K562 (cell line): ENCODE measurements around the gene SLC1A2. TPM values are rescaled to one million over a fixed set of nuclear protein-coding genes. Genes with fewer than 3 reads are reported as not detected.

Experiments
- ATAC-seq: fragments of 200-7000 bp; cut with Tn5 transposase; 3 replicates; pipeline ENCODE4 v1.9.1; 2020; ENCODE audit warnings: moderate library complexity
- BruUV-seq: library from RNA; stranded (reverse); fragments of 400-500 nt; replicated peaks from 2 replicates; lab custom pipeline; 2021; lab: Mats Ljungman, UMichigan
- CTCF ChIA-PET: fragments of 300-600 bp; formaldehyde crosslinking; extraction: SDS; loops from one replicate; lab custom pipeline; 2021; ENCODE audit warnings: low intra/inter-chr PET ratio; lab: Yijun Ruan, JAX
- POLR2A ChIA-PET: fragments of 300-600, 350-650 bp; sonication (Branson Sonifier 250); formaldehyde crosslinking; extraction: SDS; loops from one replicate; lab custom pipeline; 2021; ENCODE audit warnings: antibody characterized with exemption, inconsistent platforms; lab: Yijun Ruan, JAX
- DNase-seq, 4 experiments: peaks; one replicate each; pipeline versions ENCODE4 v3.0.0 to v3.0.0-alpha.2; 2011 to 2018; ENCODE audit warnings: low spot score in 3 of 4, mixed read lengths in 3 of 4; ENCODE audit errors: extremely low read depth in 1 of 4
- FAIRE-seq: peaks from 2 replicates; lab custom pipeline; 2011; peaks lifted over from hg19 to GRCh38; lab: Jason Lieb, UNC
- H2AFZ ChIP-seq: 2 replicates; pipeline ENCODE4 v1.6.0; 2011; ENCODE audit warnings: low read depth, low read length, control low read depth, inconsistent platforms
- H3K27ac ChIP-seq: fragments of 200-600 bp; 3 replicates; pipeline ENCODE4 v1.8.0; 2011; ENCODE audit warnings: low read depth, mild to moderate bottlenecking, control low read depth, inconsistent platforms, low read length, moderate library complexity, mixed read lengths; ENCODE audit errors: extremely low read depth
- H3K27me3 ChIP-seq, 2 experiments: fragments of 300-600 bp in 1 of 2; 2 replicates in 1 of 2; 3 replicates in 1 of 2; pipeline versions ENCODE4 v1.6.0 to v1.8.0; 2011; ENCODE audit warnings: inconsistent platforms in 2 of 2, low read length in 2 of 2, mild to moderate bottlenecking in 1 of 2, mixed read lengths in 1 of 2, moderate library complexity in 1 of 2; ENCODE audit not compliant: control insufficient read depth in 2 of 2, insufficient read depth in 2 of 2
- H3K36me3 ChIP-seq: fragments of 300-600 bp; 3 replicates; pipeline ENCODE4 v1.8.0; 2011; ENCODE audit warnings: mild to moderate bottlenecking, low read length, inconsistent platforms; ENCODE audit not compliant: control insufficient read depth, insufficient read depth
- H3K4me1 ChIP-seq, 2 experiments: fragments of 200-600 bp in 1 of 2; replicated peaks in 1 of 2; 2 replicates in 1 of 2; 3 replicates in 1 of 2; pipeline versions ENCODE4 v1.5.1 to v1.8.0; 2011; ENCODE audit warnings: inconsistent platforms in 2 of 2, low read length in 2 of 2, mild to moderate bottlenecking in 1 of 2, mixed read lengths in 1 of 2, moderate library complexity in 1 of 2; ENCODE audit not compliant: control insufficient read depth in 2 of 2, insufficient read depth in 2 of 2
- H3K4me2 ChIP-seq: 2 replicates; pipeline ENCODE4 v1.6.1; 2011; ENCODE audit warnings: low read length, control low read depth, inconsistent platforms, mixed read lengths; ENCODE audit not compliant: insufficient read depth
- H3K4me3 ChIP-seq: fragments of 200-600 bp; sonication (generic), shearing (Covaris generic); 2 replicates; pipeline ENCODE4 v1.5.1; 2016; ENCODE audit warnings: control low read depth, inconsistent platforms
- H3K79me2 ChIP-seq: fragments of 200-600 bp; 3 replicates; pipeline ENCODE4 v1.8.0; 2011; ENCODE audit warnings: low read length, inconsistent platforms; ENCODE audit not compliant: control insufficient read depth, insufficient read depth
- H3K9ac ChIP-seq, 2 experiments: 2 replicates each; pipeline versions ENCODE4 v1.6.0 to v1.6.1; 2011; ENCODE audit warnings: low read depth in 2 of 2, low read length in 2 of 2, control low read depth in 1 of 2, inconsistent platforms in 1 of 2, mild to moderate bottlenecking in 1 of 2, mixed read lengths in 1 of 2; ENCODE audit not compliant: insufficient read depth in 1 of 2
- H3K9me1 ChIP-seq: one replicate; pipeline ENCODE4 v1.6.0; 2011; ENCODE audit warnings: inconsistent platforms, mild to moderate bottlenecking, low read length, moderate library complexity; ENCODE audit not compliant: control insufficient read depth, insufficient read depth
- H3K9me3 ChIP-seq: replicated peaks from 2 replicates; pipeline ENCODE4 v1.5.1; 2011; ENCODE audit warnings: low read depth, low read length, inconsistent platforms; ENCODE audit not compliant: control insufficient read depth, insufficient read depth
- H4K20me1 ChIP-seq: replicated peaks from 2 replicates; pipeline ENCODE4 v1.6.1; 2011; ENCODE audit warnings: low read length, inconsistent platforms, mixed read lengths; ENCODE audit not compliant: control insufficient read depth, insufficient read depth
- ELK1 ChIP-seq: sonication (generic); formaldehyde crosslinking; IDR thresholded peaks from 2 replicates; pipeline ENCODE4 v1.8.1; 2022; ENCODE audit warnings: missing genetic modification reagents
- HDAC2 ChIP-seq: fragments of 450-650 bp; IDR thresholded peaks from 2 replicates; pipeline ENCODE4 v1.6.1; 2016; ENCODE audit warnings: mild to moderate bottlenecking
- PML ChIP-seq: IDR thresholded peaks from 2 replicates; pipeline ENCODE4 v1.6.1; 2012; ENCODE audit warnings: low read length, inconsistent platforms
- RERE ChIP-seq: sonication (generic); formaldehyde crosslinking; IDR thresholded peaks from 2 replicates; pipeline ENCODE4 v1.8.0; 2023; ENCODE audit warnings: missing genetic modification reagents, mild to moderate bottlenecking, borderline replicate concordance
- SMARCA4 ChIP-seq: fragments of 450-650 bp; IDR thresholded peaks from 2 replicates; pipeline ENCODE4 v1.6.1; 2016
- TEAD2 ChIP-seq: fragments of 450-650 bp; IDR thresholded peaks from 2 replicates; pipeline ENCODE4 v1.6.1; 2016; ENCODE audit warnings: missing genetic modification characterization, control low read depth, missing compliant biosample characterization
- ZC3H4 ChIP-seq: sonication (generic); formaldehyde crosslinking; IDR thresholded peaks from 2 replicates; pipeline ENCODE4 v1.9.0; 2021; ENCODE audit warnings: missing genetic modification reagents, borderline replicate concordance
- ZMIZ1 ChIP-seq, 2 experiments: fragments of 150-350 bp in 1 of 2; IDR thresholded peaks; 2 replicates each; pipeline ENCODE4 v1.6.1; 2012 to 2016; ENCODE audit warnings: low read depth in 2 of 2, low read length in 2 of 2, mild to moderate bottlenecking in 1 of 2, moderate library complexity in 1 of 2
- ZNF134 ChIP-seq: fragments of 250-450 bp; sonication (Bioruptor Pico); conservative IDR thresholded peaks from 2 replicates; pipeline ENCODE4 v1.4.0; 2020
- WGBS: fragments of 100-300 bp; shearing (Covaris generic); methylation state at CpG from one replicate; pipeline ENCODE4 v1.1.6; 2016; ENCODE audit warnings: low coverage, mixed read lengths; ENCODE audit not compliant: insufficient coverage; ENCODE audit errors: missing lambda C conversion rate; 5-methylcytosine and 5-hydroxymethylcytosine counted together
- in situ Hi-C: fragments of 300-500 bp; cut with MboI; formaldehyde crosslinking; loops from 4 replicates; pipeline ENCODE4 v1.15.0; 2018; ENCODE audit warnings: inconsistent platforms, mixed read lengths
- intact Hi-C: fragments of 100-400 bp; cut with micrococcal nuclease; formaldehyde crosslinking; loops from 2 replicates; pipeline ENCODE4 v1.14.2; 2022
- polyA plus RNA-seq, 8 experiments: library from polyadenylated mRNA; depleted of rRNA in 4 of 8; stranded (reverse) in 5 of 8; unstranded in 3 of 8; fragments of >200 nt; fragmentation: Nextera tagmentation in 2 of 8; fragmentation: Illumina TruSeq in 1 of 8; extraction: Ambion mirVana in 2 of 8; extraction: Trizol in 1 of 8; gene quantifications; 2 replicates each; pipeline versions ENCODE4 v1.2.1 to v1.2.3, GENCODE V29; 2011 to 2014; ENCODE audit warnings: inconsistent platforms in 1 of 8, missing spikeins in 1 of 8
- total RNA-seq, 7 experiments: library from RNA; depleted of rRNA in 6 of 7; stranded (reverse); fragments of >200 nt in 6 of 7; fragmentation: Illumina TruSeq in 2 of 7; extraction: Trizol in 2 of 7; gene quantifications; 2 replicates each; pipeline versions ENCODE4 v1.2.1 to v1.2.3, GENCODE V29; 2011 to 2021; ENCODE audit warnings: low replicate concordance in 1 of 7
- TF ChIP-seq, protein P1 (sequence below): fragments of 450-650 bp; formaldehyde crosslinking; IDR thresholded peaks from 2 replicates; pipeline ENCODE4 v1.4.0; 2020; ENCODE audit warnings: mild to moderate bottlenecking, moderate library complexity

SLC1A2 gene
- total and polyA plus RNA-seq, 9 of the 15 experiments (the other 6 are each of a cell fraction or from before 2014, with no cell fraction given), result 0.03 to 0.07 (median 0.04) TPM; not detected in 5

- intact Hi-C loops, result no loop called here
- CTCF ChIA-PET, result no interaction called here
- WGBS, result 0% methylated on average over 1 of the region's 1 CpG
- BruUV-seq, result no TSS peak
- Histone ChIP-seq H3K9me3 (no peaks in the 10 kb centered on the region), H3K4me1 (no peaks in the 10 kb centered on the region), H4K20me1 (no peaks in the 10 kb centered on the region; the same call in 1 of the 2 replicates), H3K79me2 (no peaks in the 10 kb centered on the region), H3K9ac (no peak overlapping the region), H3K36me3 (no peaks in the 10 kb centered on the region), H3K27ac (no peak overlapping the region), H3K9me1 (no peaks in the 10 kb centered on the region), H3K27me3 (peaks cover 5 to 10% of the 10 kb centered on the region in 2 experiments; a peak in 1 of 5 replicates), H3K4me3 (no peak overlapping the region), H3K4me2 (no peak overlapping the region), H2AFZ (no peak overlapping the region)
- FAIRE-seq (no peak), DNase-seq (no peak), ATAC-seq (no peak)
- in situ Hi-C loops, result no loop called here
- TF ChIP-seq PML (no peak), ZNF134 (CRISPR knock-in tag) (no peak), RERE (CRISPR knock-in tag) (no peak), HDAC2 (no peak), TEAD2 (tag) (no peak), SMARCA4 (no peak), ZMIZ1 (IDR thresholded peaks at IDR 0.05; ENCODE audit: low read depth in 2 of 2, low read length in 2 of 2) (no peak), ZC3H4 (no peak), ELK1 (CRISPR knock-in tag) (no peak)
- TF ChIP-seq, protein P1, sequence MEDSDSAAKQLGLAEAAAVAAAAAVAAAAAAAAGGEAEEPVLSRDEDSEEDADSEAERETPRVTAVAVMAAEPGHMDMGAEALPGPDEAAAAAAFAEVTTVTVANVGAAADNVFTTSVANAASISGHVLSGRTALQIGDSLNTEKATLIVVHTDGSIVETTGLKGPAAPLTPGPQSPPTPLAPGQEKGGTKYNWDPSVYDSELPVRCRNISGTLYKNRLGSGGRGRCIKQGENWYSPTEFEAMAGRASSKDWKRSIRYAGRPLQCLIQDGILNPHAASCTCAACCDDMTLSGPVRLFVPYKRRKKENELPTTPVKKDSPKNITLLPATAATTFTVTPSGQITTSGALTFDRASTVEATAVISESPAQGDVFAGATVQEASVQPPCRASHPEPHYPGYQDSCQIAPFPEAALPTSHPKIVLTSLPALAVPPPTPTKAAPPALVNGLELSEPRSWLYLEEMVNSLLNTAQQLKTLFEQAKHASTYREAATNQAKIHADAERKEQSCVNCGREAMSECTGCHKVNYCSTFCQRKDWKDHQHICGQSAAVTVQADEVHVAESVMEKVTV (CRISPR knock-in tag), result no peak
- POLR2A ChIA-PET, result no interaction called here
Observed at GRCh38 chr11:35223991-35224390, 195.4 kb downstream of the SLC1A2 start.
